Left forelimb (tissue), 1 donor: ENCODE results near the gene PCBP2.

Source experiments
- DNase-seq: peaks from one replicate; pipeline ENCODE4 v3.0.0-alpha.2; 2018; ENCODE audit warnings: low spot score

PCBP2 gene

GRCh38 chr12:53508534-53509170, 56.8 kb downstream of the PCBP2 start:
- peak; percentile 89 for DNase-seq

- no peak for DNase-seq
These were observed 58.4 kb downstream of the PCBP2 start for GRCh38 chr12:53510181-53510812.

GRCh38 chr12:53513712-53514410, 62.0 kb downstream of the PCBP2 start:
- DNase-seq, result no peak

GRCh38 chr12:53514628-53515290, 62.9 kb downstream of the PCBP2 start:
- no peak for DNase-seq

- DNase-seq, result no peak
These were observed 63.4 kb downstream of the PCBP2 start for GRCh38 chr12:53515291-53515680.

- DNase-seq, result no peak
These were observed 65.0 kb downstream of the PCBP2 start for GRCh38 chr12:53516758-53517455.

- DNase-seq, result no peak
These were observed 66.5 kb downstream of the PCBP2 start for GRCh38 chr12:53518381-53518780.

- DNase-seq, result no peak
These were observed 71.2 kb downstream of the PCBP2 start for GRCh38 chr12:53523131-53523530.

- DNase-seq, result no peak
These were observed 72.6 kb downstream of the PCBP2 start for GRCh38 chr12:53524476-53524875.

- no peak for DNase-seq
These were observed 78.2 kb downstream of the PCBP2 start for GRCh38 chr12:53530061-53530460.
